HepG2 (cell line): Measurements from ENCODE around the gene GDAP1L1. TPM values are rescaled to one million over a fixed set of nuclear protein-coding genes. Genes with fewer than 3 reads are reported as not detected.
A peak's percentile ranks its signal among the peaks of the same experiment; 100 is the strongest.

Source experiments
- ATAD3A ChIP-seq: sonication (generic); formaldehyde crosslinking; IDR thresholded peaks from 2 replicates; pipeline ENCODE4 v1.4.0; 2020; ENCODE audit warnings: missing genetic modification reagents
- HNRNPL ChIP-seq: fragments of 200-400 bp; formaldehyde crosslinking; IDR thresholded peaks from 2 replicates; pipeline ENCODE4 v1.6.1; 2017; ENCODE audit warnings: mild to moderate bottlenecking, low read depth, low read length
- HOMEZ ChIP-seq: IDR thresholded peaks from 2 replicates; pipeline ENCODE4 v1.6.1; 2016; ENCODE audit warnings: low read depth
- IRF1 ChIP-seq: sonication (generic); formaldehyde crosslinking; IDR thresholded peaks from 2 replicates; pipeline ENCODE4 v1.4.0; 2020; ENCODE audit warnings: low read depth, mild to moderate bottlenecking, missing genetic modification reagents
- IRF9 ChIP-seq: sonication (generic); formaldehyde crosslinking; IDR thresholded peaks from 2 replicates; pipeline ENCODE4 v1.8.0; 2022; ENCODE audit warnings: missing genetic modification reagents, mild to moderate bottlenecking, borderline replicate concordance
- JARID2 ChIP-seq: sonication (generic); formaldehyde crosslinking; IDR thresholded peaks from 2 replicates; pipeline ENCODE4 v1.8.1; 2023; ENCODE audit warnings: missing genetic modification reagents, inconsistent platforms; ENCODE audit not compliant: insufficient replicate concordance
- MTERF4 ChIP-seq: sonication (generic); formaldehyde crosslinking; IDR thresholded peaks from 2 replicates; pipeline ENCODE4 v1.8.0; 2023; ENCODE audit warnings: mild to moderate bottlenecking, missing genetic modification reagents
- MXI1 ChIP-seq: IDR thresholded peaks from 3 replicates; pipeline ENCODE4 v1.6.1; 2012; ENCODE audit warnings: low read depth, low read length, inconsistent platforms, borderline replicate concordance
- NR1H2 ChIP-seq: sonication (generic); formaldehyde crosslinking; IDR thresholded peaks from 2 replicates; pipeline ENCODE4 v1.8.1; 2022; ENCODE audit warnings: low read depth, missing genetic modification reagents, borderline replicate concordance
- PPARG ChIP-seq: conservative IDR thresholded peaks from 2 replicates; pipeline ENCODE4 v1.6.1; 2016; ENCODE audit warnings: missing biosample characterization, missing genetic modification reagents
- SALL1 ChIP-seq: sonication (generic); formaldehyde crosslinking; IDR thresholded peaks from 2 replicates; pipeline ENCODE4 v1.8.0; 2022; ENCODE audit warnings: mild to moderate bottlenecking, missing genetic modification reagents
- SOX5 ChIP-seq: IDR thresholded peaks from 2 replicates; pipeline ENCODE4 v1.6.1; 2016; ENCODE audit warnings: borderline replicate concordance
- ZFAT ChIP-seq: sonication (generic); formaldehyde crosslinking; conservative IDR thresholded peaks from 2 replicates; pipeline ENCODE4 v1.8.1; 2023; ENCODE audit warnings: missing genetic modification reagents, inconsistent platforms
- ZFP36 ChIP-seq: fragments of 150-350 bp; IDR thresholded peaks from 2 replicates; pipeline ENCODE4 v1.6.1; 2018; ENCODE audit warnings: borderline replicate concordance, low read length, low read depth; ENCODE audit not compliant: partially characterized antibody
- ZNF138 ChIP-seq: sonication (generic); formaldehyde crosslinking; IDR thresholded peaks from 2 replicates; pipeline ENCODE4 v1.5.0; 2020; ENCODE audit warnings: mild to moderate bottlenecking, low read depth, missing genetic modification reagents
- ZNF446 ChIP-seq: sonication (generic); formaldehyde crosslinking; IDR thresholded peaks from 2 replicates; pipeline ENCODE4 v1.5.0; 2020; ENCODE audit warnings: mild to moderate bottlenecking, missing genetic modification reagents
- ZNF577 ChIP-seq: sonication (generic); formaldehyde crosslinking; IDR thresholded peaks from 2 replicates; pipeline ENCODE4 v1.4.0; 2020; ENCODE audit warnings: mild to moderate bottlenecking, low read depth, missing genetic modification reagents, borderline replicate concordance
- ZNF768 ChIP-seq: sonication (generic); formaldehyde crosslinking; IDR thresholded peaks from 2 replicates; pipeline ENCODE4 v1.4.0; 2020; ENCODE audit warnings: missing genetic modification reagents
- polyA plus RNA-seq, 8 experiments: library from polyadenylated mRNA; depleted of rRNA in 3 of 8; stranded (reverse) in 7 of 8; unstranded in 1 of 8; fragments of >200 nt; fragmentation: Illumina TruSeq in 4 of 8; extraction: Trizol in 4 of 8; gene quantifications; 2 replicates each; pipeline versions ENCODE4 v1.2.1 to v1.2.3, GENCODE V29; 2011 to 2016; ENCODE audit warnings: low read depth in 4 of 8, missing spikeins in 1 of 8, mixed read lengths in 1 of 8; ENCODE audit not compliant: insufficient read depth in 1 of 8
- total RNA-seq, 5 experiments: library from RNA; depleted of rRNA; stranded (reverse); fragments of >200 nt; fragmentation: Illumina TruSeq; extraction: Trizol; gene quantifications; 2 replicates each; pipeline ENCODE4 v1.2.3, GENCODE V29; 2016; ENCODE audit warnings: low read depth in 1 of 5
- TF ChIP-seq, protein P1 (sequence below): sonication (generic); formaldehyde crosslinking; IDR thresholded peaks from 2 replicates; pipeline ENCODE4; 2020; ENCODE audit warnings: missing genetic modification reagents, mild to moderate bottlenecking, borderline replicate concordance
- TF ChIP-seq, protein P2 (sequence below): sonication (generic); formaldehyde crosslinking; IDR thresholded peaks from 2 replicates; pipeline ENCODE4 v1.4.0; 2020; ENCODE audit warnings: missing genetic modification reagents, borderline replicate concordance

Gene GDAP1L1
- total and polyA plus RNA-seq, 2 of the 13 experiments (the other 11 are each of a cell fraction or from before 2014, with no cell fraction given) = 0.04 TPM; not detected in 1

DNA sequence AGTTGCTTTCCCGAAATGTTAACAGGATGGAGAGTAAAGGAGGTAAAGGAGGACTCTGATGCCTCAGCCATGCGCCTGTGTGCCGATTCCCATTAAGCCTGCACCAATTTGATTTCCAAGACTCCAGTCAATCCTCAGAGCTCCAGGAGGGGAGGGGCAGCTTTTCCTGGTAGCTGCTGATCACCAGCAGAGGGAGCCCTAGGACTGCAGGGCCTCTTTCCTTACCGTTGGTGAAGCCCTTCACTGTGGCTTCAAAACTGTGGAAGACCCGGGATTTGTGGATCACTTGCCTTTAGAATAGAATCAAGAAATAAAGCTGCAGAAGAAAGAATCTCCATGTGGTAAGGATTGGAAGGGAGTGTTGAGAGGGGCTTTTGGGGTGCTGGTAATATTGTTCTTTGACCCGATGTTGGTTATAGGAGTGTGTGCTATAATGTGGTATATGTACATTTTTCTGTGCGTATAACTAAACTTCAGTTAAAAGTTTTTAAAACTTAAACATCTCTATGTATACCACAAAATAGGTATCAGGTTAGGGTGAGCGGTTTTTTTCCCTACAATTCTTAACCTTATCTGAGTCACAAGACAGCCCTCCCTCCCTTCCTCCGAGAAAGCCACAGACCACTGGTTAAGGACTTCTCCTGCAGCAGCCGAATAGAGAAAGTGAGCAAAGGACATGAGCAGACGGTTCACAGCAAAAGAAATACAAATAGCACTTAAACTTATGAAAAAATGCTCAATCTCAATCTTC, 29.6 kb upstream of the GDAP1L1 start (continued):
- TF ChIP-seq HOMEZ (no peak), SOX5 (0 out of 2 replicates have a peak, but pooled peaks have one; percentile 42), NR1H2 (CRISPR knock-in tag) (no peak), ZFAT (CRISPR knock-in tag) (no peak), ZNF768 (CRISPR knock-in tag) (no peak), SALL1 (CRISPR knock-in tag) (peak; percentile 38; the same call in 1 of the 2 replicates), ATAD3A (no peak), IRF1 (no peak), MTERF4 (CRISPR knock-in tag) (peak; percentile 82; the same call in 1 of the 2 replicates), PPARG (CRISPR knock-in tag) (peak; percentile 33; the same call in 1 of the 2 replicates), ZFP36 (no peak), ZNF446 (no peak), ZNF138 (CRISPR knock-in tag) (peak; percentile 39; the same call in 1 of the 2 replicates), IRF9 (CRISPR knock-in tag) (no peak), JARID2 (CRISPR knock-in tag) (peak; percentile 58), MXI1 (peak; percentile 26; the same call in 1 of the 3 replicates), HNRNPL (no peak), ZNF577 (no peak)
- TF ChIP-seq, protein P1, sequence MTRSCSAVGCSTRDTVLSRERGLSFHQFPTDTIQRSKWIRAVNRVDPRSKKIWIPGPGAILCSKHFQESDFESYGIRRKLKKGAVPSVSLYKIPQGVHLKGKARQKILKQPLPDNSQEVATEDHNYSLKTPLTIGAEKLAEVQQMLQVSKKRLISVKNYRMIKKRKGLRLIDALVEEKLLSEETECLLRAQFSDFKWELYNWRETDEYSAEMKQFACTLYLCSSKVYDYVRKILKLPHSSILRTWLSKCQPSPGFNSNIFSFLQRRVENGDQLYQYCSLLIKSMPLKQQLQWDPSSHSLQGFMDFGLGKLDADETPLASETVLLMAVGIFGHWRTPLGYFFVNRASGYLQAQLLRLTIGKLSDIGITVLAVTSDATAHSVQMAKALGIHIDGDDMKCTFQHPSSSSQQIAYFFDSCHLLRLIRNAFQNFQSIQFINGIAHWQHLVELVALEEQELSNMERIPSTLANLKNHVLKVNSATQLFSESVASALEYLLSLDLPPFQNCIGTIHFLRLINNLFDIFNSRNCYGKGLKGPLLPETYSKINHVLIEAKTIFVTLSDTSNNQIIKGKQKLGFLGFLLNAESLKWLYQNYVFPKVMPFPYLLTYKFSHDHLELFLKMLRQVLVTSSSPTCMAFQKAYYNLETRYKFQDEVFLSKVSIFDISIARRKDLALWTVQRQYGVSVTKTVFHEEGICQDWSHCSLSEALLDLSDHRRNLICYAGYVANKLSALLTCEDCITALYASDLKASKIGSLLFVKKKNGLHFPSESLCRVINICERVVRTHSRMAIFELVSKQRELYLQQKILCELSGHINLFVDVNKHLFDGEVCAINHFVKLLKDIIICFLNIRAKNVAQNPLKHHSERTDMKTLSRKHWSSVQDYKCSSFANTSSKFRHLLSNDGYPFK (CRISPR knock-in tag) = no peak
- TF ChIP-seq, protein P2, sequence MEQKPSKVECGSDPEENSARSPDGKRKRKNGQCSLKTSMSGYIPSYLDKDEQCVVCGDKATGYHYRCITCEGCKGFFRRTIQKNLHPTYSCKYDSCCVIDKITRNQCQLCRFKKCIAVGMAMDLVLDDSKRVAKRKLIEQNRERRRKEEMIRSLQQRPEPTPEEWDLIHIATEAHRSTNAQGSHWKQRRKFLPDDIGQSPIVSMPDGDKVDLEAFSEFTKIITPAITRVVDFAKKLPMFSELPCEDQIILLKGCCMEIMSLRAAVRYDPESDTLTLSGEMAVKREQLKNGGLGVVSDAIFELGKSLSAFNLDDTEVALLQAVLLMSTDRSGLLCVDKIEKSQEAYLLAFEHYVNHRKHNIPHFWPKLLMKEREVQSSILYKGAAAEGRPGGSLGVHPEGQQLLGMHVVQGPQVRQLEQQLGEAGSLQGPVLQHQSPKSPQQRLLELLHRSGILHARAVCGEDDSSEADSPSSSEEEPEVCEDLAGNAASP (CRISPR knock-in tag) = peak; percentile 68
